Hair follicular keratinocyte (primary cell): ENCODE results near the gene ARSB. TPM values are rescaled to one million over a fixed set of nuclear protein-coding genes. Genes with fewer than 3 reads are reported as not detected.

Experiments used
- total RNA-seq: library from RNA; depleted of rRNA; stranded (reverse); fragments of >200 nt; gene quantifications from 2 replicates; pipeline ENCODE4 v1.2.3, GENCODE V29; 2015

The ARSB gene
- total RNA-seq, result 4.8 and 6.6 TPM in 2 replicates

GRCh38 chr5:78985116-78985724 lies at the start of gene ARSB:
ARSB (minus strand) TSS chr5:78985310; CDS start chr5:78985248, 62 bp downstream.

Other genes starting within 250 kb of the ARSB start
- not detected in 2 replicates for gene DMGDH, start 84.4 kb upstream of the ARSB start, total RNA-seq
- not detected in 2 replicates for gene BHMT2, start 84.5 kb upstream of the ARSB start, total RNA-seq
- gene BHMT, start 126.5 kb upstream of the ARSB start, total RNA-seq, result not detected in 2 replicates